Dermis microvascular lymphatic vessel endothelial cell (primary cell): ENCODE data around the gene PHETA2. TPM values are rescaled to one million over a fixed set of nuclear protein-coding genes. Genes with fewer than 3 reads are reported as not detected.
"Not testable (repeated sequence)": the region's sequence is repeated elsewhere in the genome, so short reads cannot be mapped to it uniquely, and the experiment has no call there.

Experiments used
- DNase-seq, 2 donors: peaks; one replicate each; pipeline versions ENCODE4 v3.0.0 to v3.0.0-alpha.2; 2010; ENCODE audit warnings: low read depth in 2 of 2
- total RNA-seq: library from RNA; depleted of rRNA; stranded (reverse); fragments of >200 nt; gene quantifications from 2 replicates; pipeline ENCODE4 v1.2.1, GENCODE V29; 2014

PHETA2 gene
- total RNA-seq, 1 donor from 2014 or later: 13.4 TPM

- DNase-seq: not testable (repeated sequence)
Observed at GRCh38 chr22:42104332-42104860, 30.3 kb downstream of the PHETA2 start.

- DNase-seq: no peak
Observed at GRCh38 chr22:42108848-42109247, 34.8 kb downstream of the PHETA2 start.

- DNase-seq: no peak
Observed at GRCh38 chr22:42111798-42112197, 37.8 kb downstream of the PHETA2 start.

- peak in 1 of 2 donors; percentile 47 for DNase-seq
Observed at GRCh38 chr22:42112793-42113192, 38.7 kb downstream of the PHETA2 start.

- DNase-seq: peak in 1 of 2 donors; percentile 41
Observed at GRCh38 chr22:42114721-42115120, 40.7 kb downstream of the PHETA2 start.

GRCh38 chr22:42115420-42115830 is 41.4 kb downstream of the PHETA2 start:
- DNase-seq: not testable (repeated sequence)

GRCh38 chr22:42116848-42117424 is 42.9 kb downstream of the PHETA2 start:
- DNase-seq: peak in 1 of 2 donors; percentile 12

- not testable (repeated sequence) for DNase-seq
Observed at GRCh38 chr22:42120231-42121021, 46.4 kb downstream of the PHETA2 start.

- not testable (repeated sequence) for DNase-seq
Observed at GRCh38 chr22:42123529-42123928, 49.5 kb downstream of the PHETA2 start.

- no peak for DNase-seq
Observed at GRCh38 chr22:42127606-42128005, 53.6 kb downstream of the PHETA2 start.

- DNase-seq: not testable (repeated sequence)
Observed at GRCh38 chr22:42128007-42128406, 54.0 kb downstream of the PHETA2 start.

Other genes with a start within 250 kb of the PHETA2 start
- gene SREBF2, start 241.1 kb upstream of the PHETA2 start, total RNA-seq: 41.0 and 68.7 TPM in 2 replicates
- gene SHISA8, start 159.2 kb upstream of the PHETA2 start, total RNA-seq: not detected in 2 replicates
- gene TNFRSF13C, start 147.4 kb upstream of the PHETA2 start, total RNA-seq: under 0.01 TPM in 2 replicates
- 14.4 and 30.0 TPM in 2 replicates for gene CENPM, start 127.1 kb upstream of the PHETA2 start, total RNA-seq
- under 0.01 TPM in 2 replicates for gene SEPTIN3, start 104.8 kb upstream of the PHETA2 start, total RNA-seq
- gene WBP2NL, start 75.5 kb upstream of the PHETA2 start, total RNA-seq: not detected in 2 replicates
- 21.7 TPM in 2 replicates for gene NAGA, start 3.4 kb upstream of the PHETA2 start, total RNA-seq
- gene SMDT1, start 5.5 kb downstream of the PHETA2 start, total RNA-seq: 8.0 and 11.5 TPM in 2 replicates
- gene NDUFA6, start 16.5 kb downstream of the PHETA2 start, total RNA-seq: 35.7 and 45.6 TPM in 2 replicates
- 0.13 TPM in 2 replicates for gene CYP2D6, start 56.6 kb downstream of the PHETA2 start, total RNA-seq
- gene TCF20, start 196.4 kb downstream of the PHETA2 start, total RNA-seq: 15.1 and 18.2 TPM in 2 replicates